HG03558 (cell line): Measurements from ENCODE around the gene KCNJ5.

Source experiments
- ATAC-seq: cut with Tn5 transposase; IDR thresholded peaks from one replicate; pipeline ENCODE4 v1.9.1; 2021; ENCODE audit warnings: moderate number of reproducible peaks; ENCODE audit not compliant: unreplicated experiment; ENCODE audit errors: extremely low read depth

KCNJ5 gene

DNA sequence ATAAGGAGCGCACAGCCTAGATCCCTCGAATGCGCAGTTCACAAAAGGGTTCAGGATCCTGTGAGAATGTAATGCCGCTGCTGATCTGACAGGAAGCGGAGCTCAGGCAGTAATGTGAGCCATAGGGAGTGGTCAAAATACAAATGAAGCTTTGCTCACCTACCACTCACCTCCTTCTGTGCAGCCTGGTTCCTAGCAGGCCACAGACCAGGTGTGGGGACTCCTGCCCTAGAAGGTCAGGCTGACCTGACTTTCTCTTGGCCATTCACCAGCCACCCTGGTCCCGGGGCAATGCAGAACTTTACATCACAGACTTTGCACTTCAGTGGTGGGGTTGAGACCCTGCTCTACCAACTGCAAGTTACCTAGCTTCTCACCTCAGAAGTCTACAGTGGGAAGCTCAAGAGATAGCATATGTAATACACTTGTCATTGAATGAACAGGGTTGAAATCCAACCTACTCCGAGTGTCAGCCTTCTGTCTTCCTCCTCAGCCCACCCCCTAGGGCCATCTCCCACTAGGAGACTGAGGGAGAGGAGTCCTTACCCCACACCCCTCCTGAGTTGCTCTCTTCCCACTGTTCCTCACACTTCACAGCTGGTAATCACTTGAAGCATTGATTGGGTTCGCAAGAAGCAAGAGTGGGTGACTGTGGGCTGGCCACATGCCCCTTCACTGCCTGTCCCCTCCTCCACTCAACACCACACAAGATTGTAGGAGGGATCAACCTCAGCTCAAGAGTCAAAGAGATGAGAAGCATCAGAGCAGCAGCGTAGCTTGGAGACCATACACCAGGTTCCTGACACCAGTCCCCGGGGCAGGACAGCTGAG lies 22.1 kb upstream of the KCNJ5 start:
- no peak for ATAC-seq

DNA sequence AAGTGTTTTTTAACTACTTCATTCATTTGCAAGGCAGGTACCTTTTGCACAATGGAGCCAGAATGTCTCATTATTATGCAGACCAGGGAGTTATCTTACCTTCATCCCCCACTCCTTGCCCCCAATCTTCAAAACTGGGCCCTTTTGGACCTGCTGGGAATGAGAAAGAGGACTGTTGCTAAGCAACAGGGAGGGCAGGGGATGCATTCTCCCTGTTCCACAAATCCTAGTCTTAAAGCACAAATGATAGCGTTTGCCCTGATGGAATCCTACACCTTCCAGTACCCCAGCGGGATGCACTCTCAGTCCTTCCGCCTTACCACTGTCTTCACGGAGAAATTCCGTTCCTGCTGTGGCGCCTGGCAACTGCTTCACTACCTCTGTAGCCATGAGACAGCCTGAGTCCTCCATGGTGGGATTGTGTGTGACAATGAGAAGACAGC lies 20.0 kb upstream of the KCNJ5 start:
- ATAC-seq, result no peak

- no peak for ATAC-seq
These were observed 19.1 kb upstream of the KCNJ5 start for GRCh38 chr11:128872094-128872493.

GRCh38 chr11:128872594-128872993 lies 18.6 kb upstream of the KCNJ5 start:
- no peak for ATAC-seq

DNA sequence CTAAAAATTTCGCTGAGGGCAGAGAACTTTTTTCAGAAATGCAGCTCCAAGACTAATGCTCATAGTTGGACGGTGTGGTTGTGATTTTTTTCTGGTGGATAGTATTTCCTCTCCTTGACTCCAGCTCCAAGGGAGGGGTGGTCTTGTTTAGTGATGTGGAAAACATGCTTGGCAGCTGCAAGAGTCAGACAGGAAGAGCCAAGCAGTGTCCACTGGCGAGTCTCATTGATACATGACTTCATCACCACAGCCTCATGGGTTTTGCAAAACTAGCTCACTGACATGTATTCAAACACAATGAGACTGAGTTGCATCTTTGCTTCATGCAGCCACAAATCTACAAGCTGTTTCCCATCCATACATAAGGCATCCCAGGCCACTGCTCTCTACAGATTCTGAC lies 16.7 kb upstream of the KCNJ5 start:
- no peak for ATAC-seq

- ATAC-seq, result no peak
These were observed 15.0 kb upstream of the KCNJ5 start for GRCh38 chr11:128876133-128876650.

GRCh38 chr11:128877726-128878125 lies 13.4 kb upstream of the KCNJ5 start:
- no peak for ATAC-seq

DNA sequence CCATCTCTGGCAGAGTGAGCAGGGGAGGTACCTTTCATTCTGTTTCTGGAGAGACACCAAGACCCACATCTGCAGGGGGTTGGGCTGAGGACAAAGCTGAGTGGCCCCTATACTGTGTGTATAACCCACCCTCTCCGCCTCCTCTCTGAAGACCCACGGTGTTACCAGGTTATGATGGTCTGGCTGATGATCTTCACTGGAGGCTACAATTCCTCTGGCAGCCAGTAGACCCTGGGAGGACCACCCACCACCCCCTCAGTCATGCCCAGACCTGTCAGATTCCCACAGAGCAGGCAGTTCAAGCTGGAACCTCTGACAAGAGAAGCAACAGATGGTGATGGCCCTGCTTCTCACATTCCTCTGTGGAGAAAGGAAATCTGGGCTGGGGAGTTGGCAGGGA lies 12.7 kb upstream of the KCNJ5 start:
- no peak for ATAC-seq

DNA sequence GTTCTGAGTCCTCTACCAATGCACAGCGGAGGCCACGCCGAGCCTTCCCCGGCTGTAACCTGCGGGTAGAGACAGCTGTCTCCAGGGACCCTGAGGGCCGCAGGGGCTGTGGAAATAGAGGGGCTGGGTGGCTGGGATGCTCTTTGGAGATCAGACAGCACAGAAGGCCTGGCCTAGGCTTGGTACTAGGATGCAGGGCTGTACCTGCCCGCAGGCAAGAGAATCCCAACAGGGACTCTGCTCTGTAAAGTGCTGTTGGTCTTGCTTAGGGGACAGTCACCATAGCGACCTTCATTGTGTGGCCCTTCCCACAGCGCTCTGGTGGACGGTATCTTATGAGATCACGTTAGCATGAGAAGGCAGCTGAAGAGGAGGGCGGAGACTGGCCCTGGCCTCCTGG lies 11.3 kb upstream of the KCNJ5 start:
- no peak for ATAC-seq

DNA sequence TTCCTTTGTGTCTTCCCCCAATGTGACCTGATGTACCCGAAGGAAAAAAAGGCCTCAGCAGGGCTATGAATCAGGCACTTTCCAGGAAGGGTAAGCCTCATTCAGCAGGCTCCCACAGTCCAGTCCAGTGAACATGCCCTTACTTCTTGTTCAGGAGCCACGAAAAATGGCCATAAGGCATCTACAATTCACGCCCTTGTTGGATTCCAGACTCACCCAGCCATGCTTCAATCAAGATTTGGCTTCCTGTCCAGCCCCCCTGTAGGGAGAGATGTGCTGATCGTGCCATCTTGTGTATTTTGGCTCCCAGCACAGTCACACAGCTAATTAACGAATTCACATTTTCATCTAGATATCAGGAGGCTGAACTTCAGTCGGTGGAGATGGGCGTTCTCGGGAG lies 9.9 kb upstream of the KCNJ5 start:
- no peak for ATAC-seq

DNA sequence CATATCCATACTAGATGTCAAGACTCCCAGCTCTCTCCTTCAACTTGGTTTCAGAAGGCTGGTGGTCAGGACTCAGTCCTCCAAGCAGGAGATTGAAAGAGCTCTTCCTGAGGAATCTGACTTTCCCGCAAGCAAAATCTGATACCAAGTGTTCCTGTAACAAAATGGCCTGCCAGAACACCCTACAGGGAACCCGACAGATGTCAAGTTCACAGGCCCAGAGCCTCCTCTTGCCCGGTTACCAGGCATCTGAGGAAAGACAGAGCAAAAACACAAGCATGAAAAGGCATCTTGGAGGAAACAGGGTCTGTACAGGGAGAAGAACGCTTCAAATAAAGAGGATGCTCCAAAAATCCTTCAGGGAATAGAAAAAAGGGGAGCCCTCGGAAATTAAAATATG lies 8.7 kb upstream of the KCNJ5 start:
- no peak for ATAC-seq

DNA sequence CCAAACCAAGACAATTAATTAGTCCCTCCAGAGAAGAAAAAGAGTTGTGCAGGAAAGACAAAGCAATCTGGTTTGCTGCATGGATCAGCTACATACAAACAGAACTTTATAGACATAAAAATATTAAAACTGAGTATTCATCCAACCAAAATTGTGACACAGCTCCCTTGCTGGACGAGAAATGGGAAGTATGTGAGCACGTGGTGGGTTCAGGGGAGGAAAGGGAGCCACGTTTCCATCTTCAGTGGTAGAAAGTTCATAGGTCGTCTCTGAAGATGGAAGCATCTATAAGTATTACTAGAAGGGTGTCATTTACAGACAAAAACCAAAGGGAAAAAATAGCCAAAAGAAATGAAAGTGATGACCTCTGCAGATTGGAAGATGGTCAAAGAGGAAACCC lies 7.1 kb upstream of the KCNJ5 start:
- no peak for ATAC-seq

GRCh38 chr11:128884703-128885338 lies 6.3 kb upstream of the KCNJ5 start:
- ATAC-seq, result peak; percentile 57

- no peak for ATAC-seq
These were observed 4.6 kb upstream of the KCNJ5 start for GRCh38 chr11:128886406-128887124.

GRCh38 chr11:128888034-128888985 lies 2.8 kb upstream of the KCNJ5 start:
- ATAC-seq, result no peak

- no peak for ATAC-seq
These were observed 1.4 kb upstream of the KCNJ5 start for GRCh38 chr11:128889657-128890213.

DNA sequence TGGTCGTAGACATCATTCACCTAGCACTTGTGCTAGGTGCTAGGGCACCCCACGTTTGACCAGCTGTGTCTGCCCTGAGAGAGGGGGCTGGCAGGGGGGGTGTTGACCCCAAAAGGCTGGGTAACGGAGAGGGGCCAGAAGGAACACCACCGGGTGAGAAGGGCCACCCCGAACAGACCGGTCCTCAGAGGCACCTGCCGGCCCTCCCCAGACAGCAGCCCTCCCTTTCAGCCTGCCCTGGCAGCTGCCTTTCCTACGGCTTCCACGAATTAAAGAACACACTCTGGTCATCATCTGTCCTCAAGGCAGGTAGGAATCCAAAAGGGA lies 977 bp upstream of the KCNJ5 start:
- no peak for ATAC-seq

DNA sequence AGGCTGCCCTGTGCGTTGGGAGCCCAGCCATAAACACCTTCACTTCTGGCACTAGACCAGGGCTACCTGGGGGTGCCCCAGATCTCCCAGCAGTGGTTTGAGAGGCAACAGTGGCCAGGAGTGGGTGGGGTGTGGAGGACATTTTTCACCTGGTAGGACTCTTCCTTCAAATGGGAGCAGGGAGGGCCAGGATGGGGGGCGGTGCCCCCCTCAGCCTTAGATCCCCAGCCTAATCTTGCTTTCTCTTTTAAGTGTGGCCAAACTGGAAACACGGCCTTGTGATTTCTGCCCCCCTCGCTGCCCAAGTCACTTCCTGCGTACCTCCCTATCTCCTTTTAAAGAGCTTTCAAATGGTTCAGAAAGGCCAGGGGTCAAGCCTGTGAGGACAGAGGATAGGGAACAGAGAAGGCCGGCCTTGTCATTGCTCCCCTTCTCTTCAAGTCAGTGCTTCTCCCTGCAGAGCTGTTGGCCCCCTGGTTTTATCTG lies 800 bp downstream of the KCNJ5 start:
- ATAC-seq, result no peak

DNA sequence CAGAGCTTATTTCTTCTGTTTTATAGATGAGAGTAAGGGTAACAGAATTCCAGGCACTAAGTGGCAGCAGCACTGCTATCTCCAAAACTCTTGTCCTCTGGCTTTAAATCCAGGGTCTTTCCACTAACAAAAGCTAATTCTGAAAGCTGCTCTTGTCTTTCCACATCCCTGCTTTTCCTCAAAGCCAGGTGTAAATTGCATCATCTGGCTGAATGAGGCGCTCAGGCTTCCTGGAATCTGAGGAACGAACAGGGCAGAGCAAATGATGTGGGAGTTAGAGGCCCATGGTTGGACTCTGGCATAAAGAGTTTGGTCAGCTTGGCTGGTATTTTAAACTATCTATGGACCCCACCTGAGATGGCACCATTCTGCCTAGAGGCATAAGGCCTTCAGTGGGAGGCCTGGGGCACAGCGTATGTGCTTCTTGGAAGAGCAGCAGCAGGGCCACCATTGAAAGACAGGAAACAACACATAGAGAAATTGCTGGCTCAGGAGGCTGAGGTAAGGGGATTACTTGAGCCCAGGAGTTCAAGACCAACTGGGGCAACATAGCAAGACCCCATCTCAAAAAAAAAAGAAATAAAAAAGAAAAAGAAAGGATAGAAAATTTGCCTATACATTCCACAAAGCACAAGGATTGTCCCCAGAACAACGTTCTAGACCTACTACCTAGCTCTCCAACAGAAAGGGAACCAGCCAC lies 1.9 kb downstream of the KCNJ5 start:
- ATAC-seq, result no peak
